Tongue (tissue), 2 donors: ENCODE results near the gene DHODH. TPM values are rescaled to one million over a fixed set of nuclear protein-coding genes. Genes with fewer than 3 reads are reported as not detected.

Experiments
- DNase-seq: peaks from one replicate; pipeline ENCODE4 v3.0.0-alpha.2; 2015
- total RNA-seq: library from RNA; depleted of rRNA; stranded (reverse); fragments of >200 nt; gene quantifications from one replicate; pipeline ENCODE4 v1.2.3, GENCODE V29; 2014

The DHODH gene
- total RNA-seq, 1 donor from 2014 or later = 8.7 TPM

DNA sequence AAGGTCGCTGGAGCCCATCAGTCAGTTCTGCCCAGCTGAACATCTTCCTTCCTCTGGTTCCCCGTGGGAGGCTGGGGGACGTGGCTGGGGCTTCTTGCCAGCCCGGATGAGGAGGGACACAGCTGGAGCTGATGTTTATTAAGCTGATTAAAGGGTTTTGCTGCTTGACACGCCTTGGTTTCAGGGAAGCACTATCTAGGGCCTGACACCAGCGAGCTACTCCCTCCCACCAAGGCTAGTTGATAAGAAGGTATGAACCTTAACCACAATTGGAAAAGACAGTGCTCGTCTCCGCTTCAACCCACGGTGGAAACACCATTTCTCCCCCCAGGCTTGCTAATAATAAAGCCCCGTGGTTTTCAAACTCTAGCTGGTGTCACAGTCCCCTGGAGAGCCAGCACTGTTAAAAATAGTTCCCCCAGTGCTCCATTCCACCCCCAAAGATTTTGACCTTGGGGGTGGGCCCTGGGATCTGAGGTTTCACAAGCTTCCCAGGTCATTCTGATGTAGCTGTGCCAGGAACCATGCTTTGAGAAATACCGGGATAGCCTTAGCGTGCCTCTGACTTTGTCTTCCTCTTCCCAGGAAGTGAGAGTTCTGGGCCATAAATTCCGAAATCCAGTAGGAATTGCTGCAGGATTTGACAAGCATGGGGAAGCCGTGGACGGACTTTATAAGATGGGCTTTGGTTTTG, 5.5 kb downstream of the DHODH start:
- no peak for DNase-seq

DNA sequence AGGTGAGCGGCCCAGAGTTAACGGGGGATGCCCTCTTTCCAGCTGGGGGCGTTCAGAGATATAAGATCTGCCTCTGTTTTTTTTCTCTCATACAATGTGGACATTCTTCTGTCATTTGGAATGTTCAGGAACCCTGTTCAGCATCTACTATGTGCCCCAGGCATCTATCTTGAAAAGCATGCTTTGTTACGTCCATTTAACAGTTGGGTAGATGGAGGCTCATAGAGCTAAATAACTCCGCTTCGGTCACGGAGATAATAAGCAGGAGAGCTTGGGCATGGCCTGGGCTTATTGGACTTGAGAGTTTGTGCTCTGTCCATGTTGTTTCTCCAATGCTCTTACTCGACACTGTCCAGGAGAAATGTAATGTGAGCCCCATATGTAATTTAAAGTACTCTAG, 6.1 kb downstream of the DHODH start:
- DNase-seq = no peak

DNA sequence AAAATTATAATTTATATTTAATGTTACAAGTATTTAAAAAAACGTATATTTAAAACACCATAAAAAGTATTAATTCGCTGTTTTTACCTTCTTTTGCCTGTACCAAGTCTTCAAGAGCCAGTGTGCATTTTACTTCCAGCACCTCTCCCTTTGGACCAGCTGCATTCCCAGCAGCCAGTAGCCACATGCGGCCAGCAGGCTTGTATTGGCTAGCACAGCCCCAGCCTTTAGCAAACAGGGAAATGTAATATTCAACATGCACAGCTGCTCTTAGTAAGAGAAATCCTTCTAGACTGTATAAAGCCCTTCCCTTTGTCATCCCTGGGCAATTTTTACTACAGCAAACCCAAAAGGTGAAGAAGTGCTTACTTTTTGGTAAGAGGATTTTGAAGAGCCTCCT, 6.6 kb downstream of the DHODH start:
- DNase-seq = no peak

DNA sequence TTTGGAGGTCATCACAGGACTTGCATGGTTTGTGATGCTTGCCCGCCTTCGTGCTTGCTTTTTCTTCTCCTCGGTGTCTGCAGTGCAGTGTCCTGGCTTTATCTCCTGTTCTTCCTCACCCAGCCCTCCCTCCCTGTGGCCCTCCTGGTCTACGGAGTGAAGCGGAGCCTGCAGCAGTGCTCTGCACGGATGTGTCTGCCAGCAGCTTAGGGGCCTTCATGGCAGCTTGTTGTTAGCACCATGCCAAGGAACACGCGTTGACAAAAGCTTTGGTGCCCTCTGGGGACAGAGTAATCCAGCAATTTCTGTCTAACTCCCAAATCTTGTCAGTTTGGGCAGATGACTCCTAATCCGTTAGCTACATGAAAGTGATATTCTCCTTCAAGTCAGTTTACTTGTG, 9.9 kb downstream of the DHODH start:
- no peak for DNase-seq

DNA sequence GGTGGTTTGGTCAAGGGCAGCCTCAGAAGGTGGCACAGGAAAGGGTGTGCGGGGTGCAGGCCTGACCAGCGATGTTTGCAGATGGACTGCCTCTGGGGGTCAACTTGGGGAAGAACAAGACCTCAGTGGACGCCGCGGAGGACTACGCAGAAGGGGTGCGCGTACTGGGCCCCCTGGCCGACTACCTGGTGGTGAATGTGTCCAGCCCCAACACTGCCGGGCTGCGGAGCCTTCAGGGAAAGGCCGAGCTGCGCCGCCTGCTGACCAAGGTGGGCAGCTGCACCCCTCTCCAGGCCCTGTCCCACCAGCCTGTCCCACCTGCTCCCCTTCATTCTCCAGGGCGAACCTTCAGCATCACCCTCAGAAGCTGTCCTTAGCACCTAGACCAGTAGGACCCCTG, 12.5 kb downstream of the DHODH start:
- DNase-seq = no peak

DNA sequence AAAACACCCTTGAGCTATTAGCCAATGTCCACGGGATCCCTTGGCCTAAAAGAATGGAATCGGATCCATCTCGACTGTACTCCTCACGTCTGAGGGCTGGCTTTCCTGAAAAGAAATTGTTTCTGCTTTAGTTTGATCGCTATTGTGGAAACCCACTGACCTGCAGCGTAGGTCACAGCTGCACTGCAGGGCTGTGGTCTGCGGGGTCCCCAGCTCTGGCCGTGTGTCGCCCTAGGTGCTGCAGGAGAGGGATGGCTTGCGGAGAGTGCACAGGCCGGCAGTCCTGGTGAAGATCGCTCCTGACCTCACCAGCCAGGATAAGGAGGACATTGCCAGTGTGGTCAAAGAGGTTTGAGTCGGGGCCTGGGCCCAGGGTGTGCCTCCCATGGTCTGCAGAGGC, 13.6 kb downstream of the DHODH start:
- no peak for DNase-seq

DNA sequence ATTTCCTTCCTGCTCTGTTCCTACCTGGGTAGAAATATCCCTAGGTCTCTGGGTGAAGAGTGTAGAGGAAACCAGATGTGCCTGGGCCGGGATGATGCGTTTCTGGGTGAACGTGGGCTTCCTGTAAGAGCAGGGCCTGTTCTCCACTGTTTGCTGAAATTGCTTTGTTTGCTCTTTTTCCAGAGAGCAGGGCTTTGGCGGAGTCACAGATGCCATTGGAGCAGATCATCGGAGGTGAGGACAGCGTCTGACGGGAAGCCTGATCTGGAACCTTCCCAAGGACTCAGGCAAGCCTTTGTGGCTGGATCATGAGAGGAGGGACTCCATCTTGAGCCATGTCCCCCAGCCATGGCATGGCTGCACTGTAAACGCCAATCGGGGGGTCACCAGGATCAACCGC, 15.4 kb downstream of the DHODH start:
- DNase-seq = no peak

DNA sequence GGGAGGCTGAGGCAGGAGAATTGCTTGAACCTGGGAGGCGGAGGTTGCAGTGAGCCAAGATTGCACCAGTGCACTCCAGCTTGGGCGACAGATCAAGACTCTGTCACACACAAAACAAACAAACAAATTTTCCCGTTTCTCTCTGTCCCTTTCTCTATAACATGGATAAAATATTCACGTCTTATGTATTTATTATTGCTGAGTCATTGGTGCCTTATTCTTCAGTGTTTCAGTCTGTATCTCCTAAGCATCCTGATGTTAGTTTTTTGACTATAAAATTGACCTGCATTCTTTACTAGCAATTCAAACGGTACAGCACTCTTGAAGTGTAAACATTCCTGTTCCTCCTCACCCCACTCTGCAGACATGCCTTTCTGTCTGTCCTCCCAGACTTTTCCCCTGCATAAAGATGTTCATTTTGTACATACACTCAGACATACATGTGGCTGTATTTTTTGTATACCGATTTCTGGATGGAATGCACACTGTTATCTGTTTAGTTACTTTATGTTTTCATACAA, 16.4 kb downstream of the DHODH start:
- no peak for DNase-seq

DNA sequence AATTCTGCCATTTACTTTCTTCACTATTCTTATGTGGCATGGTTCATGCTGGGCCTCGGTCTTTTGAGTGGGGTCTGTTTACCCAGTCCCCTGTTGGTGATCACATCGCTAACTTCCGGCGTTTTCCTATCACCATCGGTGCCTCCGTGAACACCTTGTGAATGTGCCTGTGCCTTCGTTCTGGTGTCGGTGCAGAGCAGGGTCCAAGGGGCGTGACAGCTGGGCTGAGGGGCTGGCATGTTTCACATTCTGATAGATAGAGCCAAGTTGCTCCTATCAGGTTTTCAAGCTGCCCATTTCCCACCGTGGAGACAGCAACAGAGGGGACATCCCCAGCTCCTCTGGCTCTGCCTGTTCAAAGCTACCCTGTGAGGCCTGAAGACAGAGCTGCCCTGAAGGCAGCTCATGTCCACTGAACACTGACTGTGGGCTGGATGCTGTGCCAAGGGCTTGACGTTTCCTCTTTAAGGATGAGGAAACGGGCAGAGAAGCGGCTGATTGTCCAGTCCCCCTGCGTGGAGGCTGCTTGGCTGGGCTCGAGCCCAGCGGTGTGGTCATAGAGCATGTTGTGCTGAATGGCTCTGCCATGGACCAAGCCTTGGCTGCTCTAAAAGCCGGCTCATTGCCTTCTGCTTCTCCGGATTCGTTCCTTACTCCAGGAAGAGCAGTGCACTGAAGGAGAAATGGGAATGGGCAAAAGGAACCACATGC, 17.0 kb downstream of the DHODH start:
- no peak for DNase-seq

DNA sequence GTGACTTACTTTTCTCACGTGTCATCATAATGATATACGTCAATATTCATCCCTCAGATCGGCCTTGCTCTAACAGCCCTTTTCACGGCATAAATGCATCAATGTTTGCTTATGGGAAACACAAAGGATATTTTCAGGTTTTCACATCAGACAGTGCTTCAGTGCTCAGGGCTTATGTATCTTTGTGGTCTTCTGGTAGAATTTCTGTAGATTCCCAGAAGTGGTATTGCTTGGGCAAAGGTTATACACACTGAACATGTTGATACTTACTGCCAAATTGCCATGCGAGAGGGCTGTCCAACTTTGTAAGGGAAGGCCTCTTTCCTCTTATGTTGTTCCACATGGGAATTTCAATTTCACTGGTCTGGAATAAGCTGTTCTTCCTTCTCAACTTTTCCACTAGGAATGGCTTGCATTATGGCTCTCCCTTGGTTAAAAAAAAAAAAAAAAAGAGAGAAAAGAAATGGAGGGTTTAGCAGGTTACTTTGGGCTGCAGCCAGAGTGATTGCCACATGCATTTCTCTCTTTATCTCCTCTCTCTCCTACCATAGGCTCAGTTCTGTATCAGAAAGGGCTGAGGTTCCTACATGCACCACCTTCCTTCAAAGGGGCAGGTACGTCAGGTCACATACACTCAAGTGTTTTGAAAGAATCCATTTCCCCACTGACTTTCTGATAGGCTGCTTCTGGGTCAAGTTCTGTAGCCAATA, 19.3 kb downstream of the DHODH start:
- no peak for DNase-seq

DNA sequence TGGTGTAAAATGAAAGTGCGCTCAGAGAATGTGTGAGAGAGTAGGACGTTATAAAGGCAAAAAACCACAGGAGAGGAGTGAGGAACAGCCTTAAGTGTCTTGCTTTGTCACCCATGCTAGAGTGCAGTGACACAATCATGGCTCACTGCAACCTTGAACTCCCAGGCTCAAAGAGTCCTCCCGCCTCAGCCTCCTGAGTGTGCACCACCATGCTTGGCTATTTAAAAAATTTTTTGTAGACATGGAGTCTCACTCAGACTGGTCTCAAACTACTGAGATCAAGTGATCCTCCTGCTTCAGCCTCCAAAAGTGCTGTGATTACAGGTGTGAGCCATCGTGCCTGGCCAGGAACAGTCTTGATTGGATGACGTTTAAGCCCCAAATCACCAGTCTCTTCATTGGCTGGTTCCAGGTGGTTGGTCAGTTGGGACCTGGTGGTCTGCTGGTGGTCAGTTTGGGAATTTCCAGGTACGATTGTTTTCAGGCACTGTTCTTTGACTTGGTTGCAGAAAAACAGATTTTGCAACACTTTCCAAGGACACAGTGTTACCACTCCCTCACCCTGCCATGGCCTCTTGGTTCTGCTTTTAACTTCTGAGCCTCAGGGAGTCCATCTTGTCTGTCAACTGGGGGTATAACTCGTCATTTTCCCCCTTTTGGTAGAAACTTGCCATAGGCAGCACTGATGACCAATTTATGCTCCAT, 21.2 kb downstream of the DHODH start:
- DNase-seq = no peak

DNA sequence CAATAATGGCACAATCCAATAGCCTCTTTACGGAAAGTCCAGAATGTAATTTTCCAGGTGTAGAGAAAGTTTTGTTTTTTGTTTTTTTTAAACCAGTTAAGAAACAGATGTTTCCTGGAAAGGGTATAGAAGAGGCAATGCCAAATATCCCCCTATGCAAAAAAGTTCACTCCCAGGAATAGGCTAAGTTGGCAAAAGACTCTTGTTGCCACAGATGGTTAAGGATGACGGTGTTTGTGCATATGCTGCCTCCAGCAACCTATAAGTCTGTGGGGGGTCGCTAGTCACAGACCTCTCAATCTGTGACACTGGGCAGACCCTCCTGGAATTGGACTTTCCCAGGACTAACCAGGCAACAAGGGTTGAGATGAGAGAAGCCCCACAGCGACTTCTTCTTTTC, 24.9 kb downstream of the DHODH start:
- DNase-seq = no peak

DNA sequence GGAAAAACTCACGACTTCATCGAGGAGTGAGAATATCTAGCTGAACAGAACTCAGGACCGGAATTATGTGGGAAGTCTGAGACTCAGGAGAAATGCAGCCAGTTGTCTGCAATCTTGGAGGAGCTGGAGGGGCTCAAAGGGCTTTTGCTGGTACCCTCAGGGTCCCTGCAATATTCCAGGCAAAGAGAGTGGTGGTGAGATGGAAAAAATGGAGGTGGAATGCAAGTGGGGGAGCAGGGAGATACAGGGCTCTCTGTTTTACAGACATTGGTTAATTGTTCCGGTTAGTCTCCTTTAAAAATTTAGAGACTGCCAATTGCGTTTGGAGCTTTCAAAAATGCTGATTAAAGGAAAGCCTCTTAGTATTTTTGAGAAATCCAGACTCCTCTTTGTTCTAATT, 27.6 kb downstream of the DHODH start:
- no peak for DNase-seq

DNA sequence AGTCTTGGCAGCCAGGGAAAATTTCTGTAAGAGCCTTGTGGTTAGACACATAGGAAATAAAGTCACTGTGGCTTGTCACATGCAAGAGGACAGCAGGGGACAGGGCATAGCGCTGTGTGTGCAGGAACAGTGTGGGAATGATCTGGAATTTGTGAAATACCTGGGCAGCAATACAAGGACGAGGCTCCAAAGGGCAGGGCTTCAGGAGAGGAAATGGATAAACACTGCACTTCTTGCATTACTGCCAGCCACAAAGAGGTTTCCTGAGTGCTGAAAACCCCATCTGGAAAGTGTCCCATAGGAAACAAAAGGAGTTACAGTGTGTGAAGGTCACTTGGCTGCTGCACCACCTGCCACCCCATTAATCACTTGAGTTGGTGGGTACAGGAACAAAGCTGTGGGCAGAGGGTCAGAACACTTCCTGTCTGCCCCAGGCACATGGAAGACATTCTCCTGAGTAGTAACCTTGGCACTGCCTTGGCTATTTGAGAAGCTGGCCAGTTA, 33.7 kb downstream of the DHODH start:
- DNase-seq = peak; percentile 44

DNA sequence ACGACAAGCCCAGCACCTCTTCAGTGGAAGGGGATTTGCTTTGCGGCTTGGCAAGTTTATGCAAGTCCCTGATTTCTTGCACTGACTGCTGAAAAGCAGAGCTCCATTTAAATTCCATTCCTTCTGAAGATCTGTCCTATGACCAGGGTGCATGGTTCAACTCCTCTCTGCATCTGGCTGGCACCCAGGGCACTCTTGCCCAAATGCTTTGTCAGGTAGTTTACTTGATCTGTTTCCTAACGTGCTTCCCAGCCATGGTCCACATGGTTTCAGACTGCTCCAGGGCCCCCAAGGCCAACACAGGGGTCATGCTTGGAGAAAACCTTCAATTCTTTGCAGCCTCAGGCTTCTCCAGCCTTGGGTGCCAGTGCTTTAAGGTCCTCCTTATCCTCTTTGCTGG, 34.5 kb downstream of the DHODH start:
- DNase-seq = no peak

DNA sequence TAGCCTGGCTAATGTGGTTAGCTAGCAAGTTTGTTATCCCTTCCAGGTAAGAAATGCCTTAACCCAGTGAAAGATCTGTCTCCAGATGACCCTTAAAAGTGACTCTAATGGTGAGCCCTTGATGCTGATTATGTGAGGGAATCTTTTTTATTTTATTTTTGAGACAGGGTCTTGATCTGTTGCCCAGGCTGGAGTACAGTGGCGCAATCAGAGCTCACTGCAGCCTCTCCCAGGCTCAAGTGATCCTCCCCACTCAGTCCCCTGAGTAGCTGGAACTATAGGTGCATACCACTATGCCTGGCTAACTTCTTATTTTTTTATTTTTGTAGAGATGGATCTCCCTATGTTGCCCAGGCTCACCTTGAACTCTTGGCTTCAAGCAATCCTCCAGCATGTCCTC, 35.0 kb downstream of the DHODH start:
- no peak for DNase-seq

DNA sequence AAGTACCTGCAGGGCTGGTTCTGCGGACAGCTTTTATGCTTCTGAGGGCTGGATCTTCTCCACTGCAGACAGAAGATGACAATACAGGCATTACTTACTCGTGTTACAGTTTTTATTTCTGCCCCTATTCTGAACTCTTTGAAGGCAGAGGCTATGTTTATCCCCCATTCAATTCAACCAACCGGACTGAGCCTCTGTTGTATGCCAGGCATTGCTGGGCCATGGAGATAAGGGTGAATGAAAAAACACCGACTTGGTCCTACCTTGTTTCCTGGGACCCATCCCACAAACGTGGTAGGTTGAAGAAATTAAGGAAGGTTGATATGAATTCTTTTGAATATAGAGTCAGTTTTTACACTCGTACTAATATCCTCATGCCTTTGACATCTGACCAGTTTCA, 35.8 kb downstream of the DHODH start:
- DNase-seq = no peak

DNA sequence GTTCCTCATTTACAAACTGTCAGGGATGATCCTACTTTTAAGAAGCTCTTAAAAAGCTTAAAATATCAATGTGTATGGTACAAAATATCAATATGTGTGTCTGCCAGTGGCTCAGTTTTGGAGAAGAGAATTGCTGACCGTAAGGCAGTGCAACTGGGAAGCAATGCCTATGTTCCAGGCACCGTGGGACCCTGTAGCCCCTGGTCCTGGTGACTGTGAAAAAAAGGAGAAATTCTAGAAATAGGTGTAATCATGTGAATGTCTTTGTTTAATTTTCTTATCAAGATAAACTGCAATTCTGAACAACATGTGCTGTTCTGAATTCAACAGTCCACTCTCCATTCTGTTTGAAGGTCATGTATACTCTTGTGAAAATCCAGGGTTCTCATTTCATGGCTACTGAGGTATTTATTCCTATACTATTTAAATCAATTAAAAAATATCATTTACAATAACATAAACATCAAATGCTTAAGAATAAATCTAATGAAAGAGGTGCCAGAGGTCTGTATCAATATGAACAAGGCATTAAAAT, 36.3 kb downstream of the DHODH start:
- DNase-seq = no peak

DNA sequence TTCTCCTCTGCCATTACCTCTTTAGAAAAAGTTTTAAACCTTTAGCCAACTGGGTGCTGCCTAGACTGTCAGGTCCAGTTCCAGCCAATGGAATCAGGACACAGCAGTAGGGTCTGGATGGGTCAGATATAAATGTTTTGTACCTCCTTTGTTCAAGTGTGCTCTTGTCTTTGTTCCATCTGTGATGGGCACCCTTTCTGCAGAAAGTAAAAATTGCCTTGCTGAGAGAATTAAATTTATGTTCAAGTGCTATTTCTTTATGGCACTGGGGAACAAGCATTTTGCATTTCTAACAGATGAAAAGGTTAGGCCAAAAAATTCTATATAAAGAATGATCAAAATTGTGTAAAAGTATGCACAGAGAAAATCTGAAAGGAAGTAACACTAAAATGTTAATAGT, 40.6 kb downstream of the DHODH start:
- no peak for DNase-seq

DNA sequence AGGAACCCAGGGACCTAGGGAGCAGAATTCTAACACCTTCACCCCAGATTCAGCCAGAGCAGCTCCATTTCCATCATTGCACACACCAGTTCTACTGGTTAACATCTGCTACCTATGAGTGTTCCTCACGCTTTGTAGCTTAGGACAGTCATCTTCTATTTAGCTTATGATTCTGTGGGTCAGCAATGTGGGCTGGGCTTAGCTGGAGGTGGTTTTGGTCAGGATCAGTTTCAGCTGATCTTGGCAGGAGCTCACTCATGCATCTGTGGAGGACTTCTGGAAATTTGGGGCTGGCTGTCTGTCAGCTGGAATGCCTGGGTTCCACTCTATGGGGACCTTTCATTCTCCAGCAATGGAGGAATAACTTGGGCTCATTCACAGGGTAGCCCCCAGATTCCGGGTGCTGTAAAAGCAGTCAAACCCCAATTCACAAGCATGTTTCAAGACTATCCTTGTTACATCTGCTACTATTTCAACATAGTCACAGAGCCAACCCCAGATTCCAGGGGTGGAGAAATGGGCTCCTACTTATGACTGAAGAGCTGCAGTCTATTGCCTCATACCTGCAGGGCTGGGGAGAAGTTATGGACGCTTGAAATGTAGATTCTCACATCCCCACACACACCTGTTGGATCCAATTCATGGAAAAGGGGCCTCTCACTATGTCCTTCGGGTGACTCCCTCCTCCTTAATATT, 42.4 kb downstream of the DHODH start:
- DNase-seq = no peak

DNA sequence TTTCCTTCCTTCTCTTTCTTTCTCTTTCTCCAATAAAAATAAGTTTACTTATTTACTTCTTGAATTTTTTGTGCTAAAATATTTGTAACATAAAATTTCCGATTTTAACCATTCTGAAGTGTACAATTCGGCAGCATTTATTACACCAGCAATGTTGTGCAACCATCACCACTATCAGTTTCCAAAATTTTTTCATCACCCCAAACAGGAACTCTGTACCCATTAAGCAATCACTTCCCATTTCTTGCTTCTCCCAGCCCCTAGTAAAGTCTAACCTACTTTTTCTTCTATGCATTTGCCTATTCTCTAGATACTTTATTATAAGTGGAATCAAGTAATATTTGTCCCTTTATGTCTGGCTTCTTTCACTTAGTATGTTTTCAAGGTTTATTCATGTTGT, 43.3 kb downstream of the DHODH start:
- DNase-seq = no peak
